Islet precursor cell (in vitro differentiated cells): ENCODE data around the gene PRKAR1B.
"Not testable (repeated sequence)": the region's sequence is repeated elsewhere in the genome, so short reads cannot be mapped to it uniquely, and the experiment has no call there.

Experiments used
- DNase-seq: peaks from one replicate; pipeline ENCODE4 v3.0.0-alpha.2; 2018

Gene PRKAR1B

GRCh38 chr7:551615-551970 is 175.5 kb downstream of the PRKAR1B start:
- DNase-seq, result not testable (repeated sequence)

- DNase-seq, result no peak
Observed at GRCh38 chr7:550881-551614, 176.0 kb downstream of the PRKAR1B start.

DNA sequence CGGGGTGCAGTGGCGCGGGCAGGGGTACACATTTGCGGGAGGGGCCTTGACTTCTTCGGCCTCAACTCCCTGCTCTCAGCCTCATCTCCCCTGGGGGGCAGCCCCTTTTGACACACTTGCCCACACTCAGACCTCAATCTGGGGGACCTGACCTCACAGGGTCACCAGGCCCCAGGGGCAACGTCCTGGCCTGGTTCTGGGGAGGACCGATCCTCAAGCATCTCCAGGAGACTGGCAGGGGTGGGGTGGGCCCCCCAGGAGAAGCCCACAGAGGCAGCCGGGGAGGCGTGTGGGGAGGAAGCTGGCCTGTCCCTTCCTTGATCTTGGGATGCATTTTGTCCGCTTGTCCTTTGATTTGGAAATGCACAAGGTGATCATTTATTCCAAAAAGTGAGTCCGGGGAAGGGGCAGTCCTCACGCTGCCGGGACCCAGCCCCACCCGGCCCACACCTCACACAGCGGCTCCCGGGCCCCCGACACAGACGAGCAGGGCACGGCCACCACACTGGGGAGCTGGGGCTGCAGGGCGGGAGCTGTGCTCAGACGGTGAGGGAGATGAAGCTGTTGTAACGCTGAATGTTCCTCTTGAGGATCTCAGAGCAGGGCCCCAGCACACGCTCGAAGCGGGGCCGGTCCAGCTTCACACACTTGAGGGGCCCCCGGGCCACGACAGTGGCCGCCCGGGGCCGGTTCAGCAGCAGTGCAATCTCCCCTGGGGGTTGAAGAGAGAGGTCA is 177.0 kb downstream of the PRKAR1B start:
- no peak for DNase-seq

DNA sequence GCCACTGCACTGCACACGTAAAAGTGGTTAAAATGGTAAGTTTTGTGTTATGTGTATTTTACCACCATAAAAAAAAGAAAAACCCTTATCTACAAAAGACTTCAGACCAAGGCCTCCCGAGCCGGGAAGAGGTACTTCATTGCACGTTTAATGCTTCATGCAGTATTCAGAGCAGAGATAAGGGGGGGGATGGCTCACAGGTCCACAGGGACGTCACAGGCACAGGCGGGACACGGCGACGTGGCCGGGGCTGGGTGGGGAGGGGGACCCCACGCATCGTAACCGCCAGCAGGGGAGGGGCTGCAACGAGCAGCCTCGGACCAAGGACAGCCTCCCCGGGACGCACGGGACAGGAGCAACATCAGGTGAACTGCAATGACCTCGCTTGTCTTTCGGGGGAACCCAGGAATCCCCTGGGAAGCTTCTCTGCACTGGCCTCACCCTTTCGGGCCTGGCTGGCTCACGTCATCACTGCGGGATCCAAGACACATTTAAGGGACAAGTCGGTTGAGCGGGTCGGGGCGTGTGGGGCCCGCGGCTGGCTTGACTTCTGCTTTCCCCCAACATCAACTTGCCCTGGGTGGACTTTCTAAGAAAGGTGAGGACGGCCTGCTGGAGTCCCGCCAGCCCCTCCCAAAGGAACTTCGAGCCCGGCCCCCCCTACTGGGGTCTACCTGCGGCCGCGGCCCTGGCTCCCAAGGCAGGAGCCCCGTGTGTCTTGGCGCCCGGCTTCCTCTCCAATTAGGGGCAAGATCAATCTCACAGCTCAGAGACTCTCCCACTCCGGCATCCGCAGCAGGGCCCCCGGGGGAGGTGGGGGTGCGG is 177.8 kb downstream of the PRKAR1B start:
- no peak for DNase-seq

DNA sequence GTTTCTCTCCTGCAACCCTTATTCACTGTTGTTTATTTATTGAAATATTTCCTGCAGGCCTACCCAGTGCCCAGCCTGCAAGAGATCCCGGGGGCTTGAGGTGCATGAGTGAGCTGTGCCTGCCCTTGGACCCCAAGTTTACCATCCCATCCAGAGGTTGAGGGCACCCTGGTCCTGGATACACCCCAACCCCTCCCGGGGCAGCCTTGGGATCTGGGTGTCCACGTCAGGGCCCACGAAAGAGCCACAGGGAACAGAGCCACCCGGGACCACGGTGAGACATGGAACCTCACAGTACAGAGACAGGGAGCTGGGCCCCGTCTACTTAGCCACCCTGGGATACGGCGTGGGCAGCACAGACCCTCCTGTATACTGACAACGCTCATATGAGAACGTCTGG is 178.7 kb downstream of the PRKAR1B start:
- no peak for DNase-seq

DNA sequence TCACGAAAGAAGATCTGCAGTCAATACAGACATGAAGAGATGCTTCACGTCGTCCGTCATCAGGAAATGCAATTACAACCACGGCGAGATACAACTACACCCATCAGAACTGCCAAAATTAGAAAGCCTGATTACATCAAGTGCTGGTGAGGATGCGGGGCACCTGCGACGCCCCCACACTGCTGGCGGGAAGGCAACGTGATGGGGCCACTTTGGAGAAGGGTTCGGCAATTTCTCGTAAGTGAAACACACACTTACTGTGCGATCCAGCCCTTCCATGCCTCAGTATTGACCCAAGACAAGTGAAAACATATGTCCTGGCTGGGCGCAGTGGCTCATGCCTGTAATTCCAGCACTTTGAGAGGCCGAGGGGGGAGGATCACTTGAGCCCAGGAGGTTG is 181.6 kb downstream of the PRKAR1B start:
- DNase-seq, result no peak

DNA sequence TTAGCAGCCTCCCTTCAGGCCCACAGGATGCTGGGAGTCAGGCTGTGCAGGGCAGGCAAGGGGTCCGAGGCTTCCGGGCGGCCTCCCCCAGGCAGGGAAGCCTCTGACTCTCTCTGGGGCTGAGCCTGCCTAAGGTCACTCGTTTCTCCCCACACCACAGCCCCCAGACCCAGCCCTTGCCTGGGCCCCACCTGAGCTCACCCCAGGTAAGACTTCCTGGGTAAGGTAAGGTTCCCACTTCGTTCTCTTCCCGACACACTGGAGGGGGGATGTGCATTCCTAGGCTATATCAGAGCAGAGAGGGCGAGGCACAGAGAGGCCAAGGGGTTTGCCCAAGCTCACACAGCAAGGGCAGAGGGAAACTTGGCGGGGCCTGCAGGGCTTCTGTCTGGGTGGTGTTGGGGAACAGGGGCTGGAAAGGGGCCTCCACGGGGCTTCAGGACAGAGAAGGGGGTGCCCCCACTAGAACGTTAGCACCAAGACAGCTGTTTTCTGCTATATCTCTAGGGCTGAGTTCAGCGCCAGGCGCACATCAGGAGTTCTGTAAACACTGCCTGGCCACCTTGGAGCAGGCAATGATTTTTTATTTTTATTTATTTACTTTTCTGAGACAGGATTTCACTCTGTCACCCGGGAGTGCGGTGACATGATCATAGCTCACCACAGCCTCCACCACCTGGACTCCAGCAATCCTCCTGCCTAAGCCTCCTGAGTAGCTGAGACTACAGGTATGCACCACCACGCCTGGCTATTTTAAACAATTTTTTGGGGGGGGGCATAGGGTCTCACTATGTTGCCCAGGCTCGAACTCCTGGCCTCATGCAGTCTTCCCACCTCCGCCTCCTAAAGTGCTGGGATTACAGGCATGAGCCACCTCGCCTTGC is 182.5 kb downstream of the PRKAR1B start:
- DNase-seq, result no peak

GRCh38 chr7:543501-544337 is 183.4 kb downstream of the PRKAR1B start:
- DNase-seq, result no peak

DNA sequence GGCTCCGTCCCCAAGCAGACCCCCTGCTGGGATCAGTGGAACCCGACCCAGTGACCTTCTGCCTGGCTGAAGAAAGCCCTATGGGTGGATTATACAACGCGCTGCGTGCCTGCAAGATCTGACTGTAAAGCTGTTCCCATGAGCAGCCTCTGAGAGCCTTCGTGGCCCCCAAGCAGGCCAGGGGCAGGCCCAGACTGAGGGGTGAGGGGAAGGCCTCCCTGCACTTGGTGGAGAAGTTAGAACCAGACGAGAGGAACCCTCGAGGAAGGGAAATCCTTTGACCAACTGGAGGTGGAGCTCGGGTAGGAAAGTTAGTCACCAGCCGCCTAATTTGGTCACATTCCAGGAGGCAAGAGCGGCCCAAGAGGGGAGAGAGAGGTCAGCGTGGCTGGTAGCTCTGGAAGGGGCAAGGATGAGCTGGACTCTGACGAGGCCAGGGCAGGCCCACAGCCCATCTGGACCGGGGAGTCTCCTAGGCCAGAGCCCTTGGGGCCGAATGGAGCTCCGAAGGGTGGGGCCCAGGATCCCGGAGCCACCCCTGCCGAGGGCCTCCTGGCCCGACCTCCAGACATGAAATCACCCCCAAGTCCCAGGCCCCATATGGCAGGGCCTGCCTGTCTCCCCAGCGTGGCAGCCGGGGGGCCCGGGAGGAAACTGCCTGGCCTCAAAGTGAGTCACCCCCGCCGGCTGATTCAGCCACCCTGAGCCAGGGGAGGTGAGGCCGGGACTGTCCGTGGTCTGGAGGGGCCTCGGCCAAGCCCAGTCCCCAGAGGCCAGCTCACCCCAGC is 184.2 kb downstream of the PRKAR1B start:
- peak; percentile 91 for DNase-seq

DNA sequence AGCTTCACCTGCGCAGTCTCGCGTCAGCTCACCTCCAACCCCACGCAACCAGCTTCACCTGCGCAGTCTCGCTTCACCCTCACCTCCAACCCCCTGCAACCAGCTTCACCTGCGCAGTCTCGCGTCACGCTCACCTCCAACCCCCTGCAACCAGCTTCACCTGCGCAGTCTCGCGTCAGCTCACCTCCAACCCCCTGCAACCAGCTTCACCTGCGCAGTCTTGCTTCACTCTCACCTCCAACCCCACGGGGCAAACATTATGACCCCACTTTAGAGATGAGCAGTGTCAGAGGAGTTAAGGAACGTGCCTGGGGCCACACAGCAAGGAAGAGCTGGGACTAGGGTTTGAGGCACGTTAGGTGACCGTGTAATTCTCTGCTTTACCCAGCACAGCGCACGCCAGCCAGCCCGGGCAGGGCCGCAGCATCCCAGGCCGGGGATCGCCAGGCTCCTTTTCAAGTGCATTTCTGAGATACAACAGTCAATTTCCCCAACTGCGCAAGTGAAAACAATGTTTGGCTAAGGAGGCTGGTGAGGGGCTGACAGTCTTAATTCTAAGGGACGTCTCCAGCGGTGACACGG is 184.9 kb downstream of the PRKAR1B start:
- DNase-seq, result no peak

DNA sequence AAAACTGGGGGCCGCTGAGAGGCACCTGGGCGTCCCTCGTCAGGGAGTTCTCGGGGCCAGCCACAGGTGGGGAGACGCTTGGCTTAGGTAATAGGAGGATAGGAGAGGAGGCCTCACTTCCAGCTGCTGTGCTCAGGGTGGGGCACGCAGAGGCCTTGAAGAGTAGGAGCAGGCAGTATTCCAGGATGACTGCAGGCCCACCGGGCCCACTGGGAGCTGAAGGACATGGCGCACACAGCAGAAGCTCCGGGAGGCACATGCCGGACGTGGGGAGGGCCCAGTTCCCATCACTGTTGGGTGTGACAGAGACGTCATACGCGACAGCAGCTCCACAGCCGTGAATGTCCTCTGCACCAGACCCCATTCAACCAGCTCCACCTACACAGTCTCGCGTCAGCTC is 185.4 kb downstream of the PRKAR1B start:
- no peak for DNase-seq

DNA sequence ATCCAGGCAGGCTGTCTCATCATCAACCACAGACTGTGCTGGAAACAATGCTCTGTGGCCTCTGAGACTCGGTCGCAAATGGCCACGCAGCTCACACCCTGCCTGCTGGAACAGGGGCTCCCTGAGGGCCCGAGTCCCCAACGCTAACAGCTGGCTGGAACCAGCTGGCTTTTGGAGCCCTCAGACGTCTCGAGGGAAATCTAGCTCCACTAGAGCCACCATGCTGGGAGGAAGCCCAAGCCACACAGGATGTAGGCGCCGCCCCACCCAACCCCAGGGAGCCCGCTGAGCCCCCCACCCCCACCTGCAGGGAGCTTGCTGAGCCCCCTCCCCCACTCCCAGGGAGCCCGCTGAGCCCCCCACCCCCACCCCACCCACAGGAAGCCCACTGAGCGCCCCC is 186.1 kb downstream of the PRKAR1B start:
- DNase-seq, result no peak

GRCh38 chr7:540579-540978 is 186.5 kb downstream of the PRKAR1B start:
- no peak for DNase-seq

GRCh38 chr7:539731-540411 is 187.2 kb downstream of the PRKAR1B start:
- DNase-seq, result peak; percentile 98

GRCh38 chr7:538764-539685 is 188.1 kb downstream of the PRKAR1B start:
- DNase-seq, result peak; percentile 84

- DNase-seq, result peak; percentile 99
Observed at GRCh38 chr7:537911-538634, 189.0 kb downstream of the PRKAR1B start.

DNA sequence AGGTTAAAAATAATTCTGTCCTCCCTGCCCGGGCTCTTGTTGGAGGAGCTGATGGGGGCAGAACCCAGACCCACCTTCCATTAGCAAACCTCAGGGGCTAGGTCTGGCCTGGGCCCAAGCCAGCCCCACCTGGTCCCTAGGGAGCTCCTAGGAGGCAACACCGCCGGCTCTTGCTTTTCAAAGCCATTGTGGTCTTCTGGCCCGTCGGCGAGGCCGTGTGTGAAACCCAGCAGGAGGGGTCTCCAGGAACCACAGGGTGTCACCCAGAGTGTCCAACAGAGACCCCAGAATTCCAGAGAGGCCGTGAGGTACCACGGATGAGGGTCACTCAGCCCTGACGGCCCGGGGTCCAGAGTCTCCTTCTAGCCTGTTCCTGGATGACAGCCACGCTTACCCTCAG is 190.8 kb downstream of the PRKAR1B start:
- DNase-seq, result no peak

- DNase-seq, result no peak
Observed at GRCh38 chr7:534959-535358, 192.1 kb downstream of the PRKAR1B start.
